K562 (cell line): Measurements from ENCODE around the gene RNF19B. TPM values are rescaled to one million over a fixed set of nuclear protein-coding genes. Genes with fewer than 3 reads are reported as not detected.
A peak's percentile ranks its signal among the peaks of the same experiment; 100 is the strongest.

Experiments
- ATAC-seq: fragments of 200-7000 bp; cut with Tn5 transposase; 3 replicates; pipeline ENCODE4 v1.9.1; 2020; ENCODE audit warnings: moderate library complexity
- BruUV-seq: library from RNA; stranded (reverse); fragments of 400-500 nt; replicated peaks from 2 replicates; lab custom pipeline; 2021; lab: Mats Ljungman, UMichigan
- CTCF ChIA-PET: fragments of 300-600 bp; formaldehyde crosslinking; extraction: SDS; loops from one replicate; lab custom pipeline; 2021; ENCODE audit warnings: low intra/inter-chr PET ratio; lab: Yijun Ruan, JAX
- POLR2A ChIA-PET: fragments of 300-600, 350-650 bp; sonication (Branson Sonifier 250); formaldehyde crosslinking; extraction: SDS; loops from one replicate; lab custom pipeline; 2021; ENCODE audit warnings: antibody characterized with exemption, inconsistent platforms; lab: Yijun Ruan, JAX
- DNase-seq, 4 experiments: peaks; one replicate each; pipeline versions ENCODE4 v3.0.0 to v3.0.0-alpha.2; 2011 to 2018; ENCODE audit warnings: low spot score in 3 of 4, mixed read lengths in 3 of 4; ENCODE audit errors: extremely low read depth in 1 of 4
- FAIRE-seq: peaks from 2 replicates; lab custom pipeline; 2011; peaks lifted over from hg19 to GRCh38; lab: Jason Lieb, UNC
- H2AFZ ChIP-seq: 2 replicates; pipeline ENCODE4 v1.6.0; 2011; ENCODE audit warnings: low read depth, low read length, control low read depth, inconsistent platforms
- H3K27ac ChIP-seq: fragments of 200-600 bp; 3 replicates; pipeline ENCODE4 v1.8.0; 2011; ENCODE audit warnings: low read depth, mild to moderate bottlenecking, control low read depth, inconsistent platforms, low read length, moderate library complexity, mixed read lengths; ENCODE audit errors: extremely low read depth
- H3K27me3 ChIP-seq, 2 experiments: fragments of 300-600 bp in 1 of 2; 2 replicates in 1 of 2; 3 replicates in 1 of 2; pipeline versions ENCODE4 v1.6.0 to v1.8.0; 2011; ENCODE audit warnings: inconsistent platforms in 2 of 2, low read length in 2 of 2, mild to moderate bottlenecking in 1 of 2, mixed read lengths in 1 of 2, moderate library complexity in 1 of 2; ENCODE audit not compliant: control insufficient read depth in 2 of 2, insufficient read depth in 2 of 2
- H3K36me3 ChIP-seq: fragments of 300-600 bp; 3 replicates; pipeline ENCODE4 v1.8.0; 2011; ENCODE audit warnings: mild to moderate bottlenecking, low read length, inconsistent platforms; ENCODE audit not compliant: control insufficient read depth, insufficient read depth
- H3K4me1 ChIP-seq, 2 experiments: fragments of 200-600 bp in 1 of 2; replicated peaks in 1 of 2; 2 replicates in 1 of 2; 3 replicates in 1 of 2; pipeline versions ENCODE4 v1.5.1 to v1.8.0; 2011; ENCODE audit warnings: inconsistent platforms in 2 of 2, low read length in 2 of 2, mild to moderate bottlenecking in 1 of 2, mixed read lengths in 1 of 2, moderate library complexity in 1 of 2; ENCODE audit not compliant: control insufficient read depth in 2 of 2, insufficient read depth in 2 of 2
- H3K4me2 ChIP-seq: 2 replicates; pipeline ENCODE4 v1.6.1; 2011; ENCODE audit warnings: low read length, control low read depth, inconsistent platforms, mixed read lengths; ENCODE audit not compliant: insufficient read depth
- H3K4me3 ChIP-seq: fragments of 200-600 bp; sonication (generic), shearing (Covaris generic); 2 replicates; pipeline ENCODE4 v1.5.1; 2016; ENCODE audit warnings: control low read depth, inconsistent platforms
- H3K79me2 ChIP-seq: fragments of 200-600 bp; 3 replicates; pipeline ENCODE4 v1.8.0; 2011; ENCODE audit warnings: low read length, inconsistent platforms; ENCODE audit not compliant: control insufficient read depth, insufficient read depth
- H3K9ac ChIP-seq, 2 experiments: 2 replicates each; pipeline versions ENCODE4 v1.6.0 to v1.6.1; 2011; ENCODE audit warnings: low read depth in 2 of 2, low read length in 2 of 2, control low read depth in 1 of 2, inconsistent platforms in 1 of 2, mild to moderate bottlenecking in 1 of 2, mixed read lengths in 1 of 2; ENCODE audit not compliant: insufficient read depth in 1 of 2
- H3K9me1 ChIP-seq: one replicate; pipeline ENCODE4 v1.6.0; 2011; ENCODE audit warnings: inconsistent platforms, mild to moderate bottlenecking, low read length, moderate library complexity; ENCODE audit not compliant: control insufficient read depth, insufficient read depth
- H3K9me3 ChIP-seq: replicated peaks from 2 replicates; pipeline ENCODE4 v1.5.1; 2011; ENCODE audit warnings: low read depth, low read length, inconsistent platforms; ENCODE audit not compliant: control insufficient read depth, insufficient read depth
- H4K20me1 ChIP-seq: replicated peaks from 2 replicates; pipeline ENCODE4 v1.6.1; 2011; ENCODE audit warnings: low read length, inconsistent platforms, mixed read lengths; ENCODE audit not compliant: control insufficient read depth, insufficient read depth
- BHLHE40 ChIP-seq: IDR thresholded peaks from 2 replicates; pipeline ENCODE4 v1.6.1; 2011; ENCODE audit warnings: low read length, improper control_type of control experiment
- CEBPG ChIP-seq, 3 experiments: fragments of 200-800 bp in 1 of 3; sonication (Bioruptor generic) in 1 of 3; sonication (generic) in 1 of 3; formaldehyde crosslinking in 1 of 3; IDR thresholded peaks in 2 of 3; conservative IDR thresholded peaks in 1 of 3; 2 replicates each; pipeline versions ENCODE4 v1.6.1 to v1.8.0; 2016 to 2022; ENCODE audit warnings: missing compliant biosample characterization in 2 of 3, missing genetic modification characterization in 2 of 3, mild to moderate bottlenecking in 1 of 3, missing genetic modification reagents in 1 of 3
- ETV5 ChIP-seq: sonication (generic); formaldehyde crosslinking; IDR thresholded peaks from 2 replicates; pipeline ENCODE4 v1.4.0; 2020; ENCODE audit warnings: low read depth, mild to moderate bottlenecking, missing genetic modification reagents
- FOXA1 ChIP-seq: fragments of 450-650 bp; IDR thresholded peaks from 2 replicates; pipeline ENCODE4 v1.6.1; 2016; ENCODE audit warnings: mild to moderate bottlenecking, borderline replicate concordance
- GATAD2A ChIP-seq: fragments of 450-650 bp; IDR thresholded peaks from 2 replicates; pipeline ENCODE4 v1.6.1; 2017
- KDM2B ChIP-seq: fragments of 250-450 bp; sonication (Bioruptor Pico); IDR thresholded peaks from 2 replicates; pipeline ENCODE4 v1.8.0; 2021; ENCODE audit warnings: mild to moderate bottlenecking, moderate library complexity
- LEF1 ChIP-seq: fragments of 450-650 bp; IDR thresholded peaks from 2 replicates; pipeline ENCODE4 v1.6.1; 2016; ENCODE audit warnings: mild to moderate bottlenecking
- NELFE ChIP-seq: IDR thresholded peaks from 2 replicates; pipeline ENCODE4 v1.6.1; 2011; ENCODE audit warnings: mild to moderate bottlenecking; ENCODE audit not compliant: insufficient read depth, insufficient read length
- PCBP2 ChIP-seq: fragments of 200-400 bp; formaldehyde crosslinking; IDR thresholded peaks from 2 replicates; pipeline ENCODE4 v1.6.1; 2018; ENCODE audit warnings: low read length, low read depth, mild to moderate bottlenecking, moderate library complexity; ENCODE audit not compliant: poor library complexity, severe bottlenecking
- RCOR1 ChIP-seq, 2 experiments: IDR thresholded peaks; 2 replicates each; pipeline ENCODE4 v1.6.1; 2012; ENCODE audit warnings: low read depth in 2 of 2, low read length in 2 of 2, borderline replicate concordance in 1 of 2, improper control_type of control experiment in 1 of 2
- SMARCC2 ChIP-seq: fragments of 450-650 bp; IDR thresholded peaks from 2 replicates; pipeline ENCODE4 v1.6.1; 2017; ENCODE audit warnings: antibody characterized with exemption, moderate library complexity, mild to moderate bottlenecking, low read depth
- SMC3 ChIP-seq: conservative IDR thresholded peaks from 2 replicates; pipeline ENCODE4 v1.6.1; 2011; ENCODE audit warnings: low read depth, low read length, improper control_type of control experiment; ENCODE audit not compliant: insufficient read depth
- ZBTB34 ChIP-seq: fragments of 250-450 bp; sonication (Bioruptor Pico); IDR thresholded peaks from 2 replicates; pipeline ENCODE4 v1.8.0; 2021; ENCODE audit warnings: mild to moderate bottlenecking, moderate library complexity
- ZFP1 ChIP-seq: fragments of 450-650 bp; formaldehyde crosslinking; IDR thresholded peaks from 2 replicates; pipeline ENCODE4 v1.4.0; 2020; ENCODE audit warnings: mild to moderate bottlenecking, mixed read lengths
- ZNF197 ChIP-seq: fragments of 200-800 bp; sonication (Bioruptor generic); IDR thresholded peaks from 2 replicates; pipeline ENCODE4 v1.6.1; 2016; ENCODE audit warnings: low read depth, missing genetic modification characterization, missing compliant biosample characterization
- ZNF707 ChIP-seq: fragments of 250-450 bp; sonication (Bioruptor Pico); conservative IDR thresholded peaks from 2 replicates; pipeline ENCODE4 v1.8.0; 2022; ENCODE audit warnings: inconsistent platforms, mild to moderate bottlenecking, moderate library complexity
- WGBS: fragments of 100-300 bp; shearing (Covaris generic); methylation state at CpG from one replicate; pipeline ENCODE4 v1.1.6; 2016; ENCODE audit warnings: low coverage, mixed read lengths; ENCODE audit not compliant: insufficient coverage; ENCODE audit errors: missing lambda C conversion rate; 5-methylcytosine and 5-hydroxymethylcytosine counted together
- in situ Hi-C: fragments of 300-500 bp; cut with MboI; formaldehyde crosslinking; loops from 4 replicates; pipeline ENCODE4 v1.15.0; 2018; ENCODE audit warnings: inconsistent platforms, mixed read lengths
- intact Hi-C: fragments of 100-400 bp; cut with micrococcal nuclease; formaldehyde crosslinking; loops from 2 replicates; pipeline ENCODE4 v1.14.2; 2022
- polyA plus RNA-seq, 8 experiments: library from polyadenylated mRNA; depleted of rRNA in 4 of 8; stranded (reverse) in 5 of 8; unstranded in 3 of 8; fragments of >200 nt; fragmentation: Nextera tagmentation in 2 of 8; fragmentation: Illumina TruSeq in 1 of 8; extraction: Ambion mirVana in 2 of 8; extraction: Trizol in 1 of 8; gene quantifications; 2 replicates each; pipeline versions ENCODE4 v1.2.1 to v1.2.3, GENCODE V29; 2011 to 2014; ENCODE audit warnings: inconsistent platforms in 1 of 8, missing spikeins in 1 of 8
- total RNA-seq, 7 experiments: library from RNA; depleted of rRNA in 6 of 7; stranded (reverse); fragments of >200 nt in 6 of 7; fragmentation: Illumina TruSeq in 2 of 7; extraction: Trizol in 2 of 7; gene quantifications; 2 replicates each; pipeline versions ENCODE4 v1.2.1 to v1.2.3, GENCODE V29; 2011 to 2021; ENCODE audit warnings: low replicate concordance in 1 of 7

Gene RNF19B
- total and polyA plus RNA-seq, 9 of the 15 experiments (the other 6 are each of a cell fraction or from before 2014, with no cell fraction given) = 2.6 to 14.9 (median 10.1) TPM

GRCh38 chr1:33007190-33008050, 42.8 kb upstream of the RNF19B start:
- no TSS peak for BruUV-seq
- Histone ChIP-seq H3K4me1 (peaks cover 7 to 75% of the 10 kb centered on the region in 2 experiments), H3K9ac (no peak overlapping the region), H3K4me3 (no peak overlapping the region), H3K36me3 (peaks cover 83% of the 10 kb centered on the region), H3K4me2 (no peak overlapping the region), H3K9me1 (peaks cover 7% of the 10 kb centered on the region), H3K27ac (no peak overlapping the region), H2AFZ (no peak overlapping the region), H3K79me2 (peaks cover 3% of the 10 kb centered on the region; the same call in 2 of the 3 replicates), H4K20me1 (peaks cover 75% of the 10 kb centered on the region), H3K9me3 (no peaks in the 10 kb centered on the region), H3K27me3 (no peaks in the 10 kb centered on the region)
- ChIA-PET CTCF (interaction anchor here (0.5 to 3.5 kb wide), 6 partner anchors 68 to 255 kb away, joined by 3 to 20 read pairs (median 7); partner anchors contain the start of gene HPCA), POLR2A (interaction anchor here (0.8 to 8.3 kb wide), 7 partner anchors 8 to 75 kb away, joined by 3 to 95 read pairs (median 3); no protein-coding TSS in a partner anchor)
- peak; percentile 38 to 69 (median 48) for DNase-seq
- FAIRE-seq = no peak
- 46% methylated on average over 6 of the region's 6 CpGs for WGBS
- ATAC-seq = peak; percentile 70
- intact Hi-C loops (loop anchor here (2.0 to 5.0 kb wide), 3 partner anchors 45 to 75 kb away; partner anchors contain the start of gene RNF19B), in situ Hi-C loops (no loop called here)
- TF ChIP-seq ZFP1 (no peak), PCBP2 (no peak), ZNF707 (CRISPR knock-in tag) (no peak), BHLHE40 (0 out of 2 replicates have a peak, but pooled peaks have one; percentile 38), ZNF197 (CRISPR knock-in tag) (no peak), ETV5 (no peak), SMARCC2 (no peak), RCOR1 (IDR thresholded peaks at IDR 0.05; ENCODE audit: borderline replicate concordance in 1 of 2, low read depth in 2 of 2, low read length in 2 of 2) (peak in 1 of 2 experiments; percentile 55; a peak in 1 of 4 replicates), NELFE (no peak), SMC3 (peak; percentile 42; the same call in 1 of the 2 replicates), GATAD2A (no peak), ZBTB34 (no peak), FOXA1 (no peak), KDM2B (no peak), LEF1 (no peak), CEBPG (CRISPR knock-in tag; IDR thresholded peaks at IDR 0.05) (no peak), CEBPG (tag; conservative IDR thresholded peaks at IDR 0.05 in 1 of 2, IDR thresholded peaks at IDR 0.05 in 1 of 2) (peak in 1 of 2 experiments; percentile 25; a peak in 1 of 4 replicates)
